ENCODE results near the gene GRXCR1. TPM values are rescaled to one million over a fixed set of nuclear protein-coding genes. Genes with fewer than 3 reads are reported as not detected.

GRXCR1 gene
- total RNA-seq, 1 experiment from 2014 or later, result not detected

GRCh38 chr4:42871671-42872290 is 20.7 kb upstream of the GRXCR1 start:
- Mint-ChIP-seq H3K27me3 (ENCODE audit: low read depth) (peaks cover 1% of the 10 kb centered on the region; the same call in 1 of the 2 replicates), H3K27ac (no peak overlapping the region), H3K9me3 (no peaks in the 10 kb centered on the region), H3K4me3 (no peak overlapping the region), H3K36me3 (ENCODE audit: insufficient read depth in 1 of 3, low read depth in 3 of 3) (no peaks in the 10 kb centered on the region), H3K4me1 (no peaks in the 10 kb centered on the region)
- H3K79me1 ChIP-seq (ENCODE audit: insufficient read depth, low read depth, low read length, poor library complexity, severe bottlenecking), result no peaks in the 10 kb centered on the region
- no peak overlapping the region for H3K4ac ChIP-seq (ENCODE audit: low read depth, low read length)
- H2BK120ac ChIP-seq (ENCODE audit: low read depth, low read length, poor library complexity, severe bottlenecking), result no peak overlapping the region
- no peak overlapping the region for H2BK15ac ChIP-seq (ENCODE audit: low read depth, low read length)
- H3K4me2 ChIP-seq (ENCODE audit: insufficient read depth, insufficient read length, low read length), result no peak overlapping the region
- no peaks in the 10 kb centered on the region for H3K27me3 ChIP-seq (ENCODE audit: insufficient read depth, low read length)
- no peaks in the 10 kb centered on the region for H4K20me1 ChIP-seq (ENCODE audit: control insufficient read depth, insufficient read depth, insufficient read length)
- H3K56ac ChIP-seq (ENCODE audit: insufficient read length, low read depth, low read length), result no peak overlapping the region
- H3K9me3 ChIP-seq (ENCODE audit: control insufficient read depth, low read depth, low read length), result no peaks in the 10 kb centered on the region
- no peaks in the 10 kb centered on the region for H3K23me2 ChIP-seq (ENCODE audit: insufficient read length, low read depth, low read length, poor library complexity, severe bottlenecking)
- no peaks in the 10 kb centered on the region for H3K79me2 ChIP-seq (ENCODE audit: insufficient read depth, low read length)
- no peak overlapping the region for H3K27ac ChIP-seq (ENCODE audit: insufficient read length, low read depth, low read length)
- H3K4me1 ChIP-seq (ENCODE audit: insufficient read depth, low read length), result no peaks in the 10 kb centered on the region
- no peak overlapping the region for H2BK5ac ChIP-seq (ENCODE audit: insufficient read length, low read length)
- no peak overlapping the region for H3K18ac ChIP-seq (ENCODE audit: insufficient read length, low read depth, low read length)
- no peak overlapping the region for H3K23ac ChIP-seq (ENCODE audit: insufficient read length, low read depth, low read length)
- H4K8ac ChIP-seq (replicated peaks; ENCODE audit: insufficient read length, low read depth, low read length), result no peak overlapping the region
- no CpG with 5 or more reads among the region's 2 CpGs for WGBS (ENCODE audit: extremely low coverage, insufficient read length, low lambda C conversion rate)
- H3T11ph ChIP-seq (ENCODE audit: low read length), result no peak overlapping the region
- no peak overlapping the region for H3K14ac ChIP-seq (ENCODE audit: insufficient read depth, low read length)
- H2BK12ac ChIP-seq (ENCODE audit: insufficient read length, low read depth, low read length), result no peak overlapping the region
- H2AK5ac ChIP-seq (ENCODE audit: insufficient read length, low read length), result no peak overlapping the region
- no peak overlapping the region for H4K91ac ChIP-seq (ENCODE audit: insufficient read length, low read depth, low read length)
- no peak overlapping the region for H2AFZ ChIP-seq (ENCODE audit: low read length)
- no peak for TF ChIP-seq CTCF (conservative IDR thresholded peaks at IDR 0.05)
- H2BK20ac ChIP-seq (ENCODE audit: low read depth, low read length, poor library complexity, severe bottlenecking), result no peak overlapping the region
- no peak for DNase-seq
- H3K9ac ChIP-seq (ENCODE audit: extremely low read depth, insufficient read length, low read length), result no peak overlapping the region
- no peak overlapping the region for H4K5ac ChIP-seq (ENCODE audit: insufficient read length, low read depth, low read length)

All from H9 (cell line).